Thoracic aorta (tissue), 2 donors: ENCODE results near the gene LSP1. TPM values are rescaled to one million over a fixed set of nuclear protein-coding genes. Genes with fewer than 3 reads are reported as not detected.
"Not testable (repeated sequence)": the region's sequence is repeated elsewhere in the genome, so short reads cannot be mapped to it uniquely, and the experiment has no call there.

Source experiments
- ATAC-seq: fragments of 150-250 bp; one replicate; pipeline ENCODE4 v1.8.0; 2017; ENCODE audit warnings: low read depth; ENCODE audit not compliant: insufficient number of reproducible peaks, low FRiP score
- DNase-seq: peaks from one replicate; pipeline ENCODE4 v3.0.0-alpha.2; 2020; ENCODE audit warnings: low spot score
- H3K27ac ChIP-seq, 2 donors: fragments of 200-600 bp; sonication (generic); 1 replicate in 1 of 2; 2 replicates in 1 of 2; pipeline ENCODE4 v1.5.1; 2016; ENCODE audit warnings: mild to moderate bottlenecking in 2 of 2, moderate library complexity in 2 of 2
- H3K27me3 ChIP-seq: fragments of 200-600 bp; sonication (generic); replicated peaks from 2 replicates; pipeline ENCODE4 v1.6.0; 2016; ENCODE audit warnings: mild to moderate bottlenecking; ENCODE audit not compliant: insufficient read depth
- H3K36me3 ChIP-seq: fragments of 200-600 bp; sonication (generic); one replicate; pipeline ENCODE4 v1.5.1; 2016
- H3K4me1 ChIP-seq, 2 donors: fragments of 200-600 bp; sonication (generic); 1 replicate in 1 of 2; 2 replicates in 1 of 2; pipeline versions ENCODE4 v1.5.1 to v1.6.0; 2016; ENCODE audit warnings: low read depth in 2 of 2, mild to moderate bottlenecking in 1 of 2; ENCODE audit not compliant: control insufficient read depth in 1 of 2
- H3K4me3 ChIP-seq: fragments of 200-600 bp; sonication (generic); 2 replicates; pipeline ENCODE4 v1.5.1; 2016; ENCODE audit warnings: mild to moderate bottlenecking
- H3K9me3 ChIP-seq: fragments of 200-600 bp; sonication (generic); 2 replicates; pipeline ENCODE4 v1.5.1; 2016
- total RNA-seq, 2 donors: library from RNA; depleted of rRNA; stranded (reverse); fragments of >200 nt; gene quantifications; one replicate each; pipeline versions ENCODE4 v1.1.0 to v1.2.3, GENCODE V29; 2016
- TF ChIP-seq, protein P1 (sequence below): fragments of 200-600 bp; sonication (generic); IDR thresholded peaks from one replicate; pipeline ENCODE4 v1.5.1; 2019; ENCODE audit warnings: antibody characterized with exemption

Gene LSP1
- total RNA-seq, 2 donors from 2014 or later: 23.6 to 40.5 TPM

DNA sequence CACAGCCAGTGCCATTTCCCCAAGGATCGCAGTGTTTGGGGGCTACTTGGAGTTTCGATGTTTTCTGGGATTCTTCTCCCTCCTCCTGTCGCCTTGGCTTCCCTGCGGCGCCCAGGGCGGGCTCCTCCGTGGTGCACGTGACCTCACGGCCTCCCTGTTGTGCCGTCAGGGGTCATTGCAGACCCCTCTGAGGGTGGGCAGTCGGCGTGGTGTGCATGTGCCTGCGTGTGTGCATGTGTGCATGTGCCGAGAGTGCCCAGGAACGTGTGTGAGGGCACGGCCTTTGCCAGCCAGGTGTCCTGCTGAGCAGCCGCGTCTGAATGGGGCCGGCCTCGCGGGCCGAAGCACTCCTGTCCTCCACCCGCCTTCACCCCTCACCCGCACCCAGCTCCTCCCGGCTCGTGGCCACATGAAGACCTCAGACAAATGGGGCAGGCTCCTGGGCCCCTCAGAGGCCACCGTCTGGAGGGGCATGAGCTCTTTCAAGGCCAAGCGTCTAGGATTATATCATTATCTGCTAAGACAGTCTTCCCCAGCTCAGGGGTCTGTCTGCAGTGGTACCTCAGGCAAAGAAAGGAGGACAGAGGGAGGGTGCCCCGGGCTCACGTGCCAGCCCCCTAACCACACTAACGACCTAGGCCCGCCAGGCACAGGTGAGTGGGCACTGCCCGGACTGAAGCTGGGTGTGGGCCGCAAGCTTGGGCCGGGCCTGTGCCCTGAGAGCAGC is 84.9 kb downstream of the LSP1 start:
- Histone ChIP-seq H3K9me3 (no peaks in the 10 kb centered on the region), H3K36me3 (no peaks in the 10 kb centered on the region), H3K4me1 (peaks cover 0 to 5% of the 10 kb centered on the region in 2 donors), H3K4me3 (no peak overlapping the region), H3K27me3 (no peaks in the 10 kb centered on the region), H3K27ac (no peak overlapping the region)
- DNase-seq: no peak
- ATAC-seq: no peak
- TF ChIP-seq, protein P1, sequence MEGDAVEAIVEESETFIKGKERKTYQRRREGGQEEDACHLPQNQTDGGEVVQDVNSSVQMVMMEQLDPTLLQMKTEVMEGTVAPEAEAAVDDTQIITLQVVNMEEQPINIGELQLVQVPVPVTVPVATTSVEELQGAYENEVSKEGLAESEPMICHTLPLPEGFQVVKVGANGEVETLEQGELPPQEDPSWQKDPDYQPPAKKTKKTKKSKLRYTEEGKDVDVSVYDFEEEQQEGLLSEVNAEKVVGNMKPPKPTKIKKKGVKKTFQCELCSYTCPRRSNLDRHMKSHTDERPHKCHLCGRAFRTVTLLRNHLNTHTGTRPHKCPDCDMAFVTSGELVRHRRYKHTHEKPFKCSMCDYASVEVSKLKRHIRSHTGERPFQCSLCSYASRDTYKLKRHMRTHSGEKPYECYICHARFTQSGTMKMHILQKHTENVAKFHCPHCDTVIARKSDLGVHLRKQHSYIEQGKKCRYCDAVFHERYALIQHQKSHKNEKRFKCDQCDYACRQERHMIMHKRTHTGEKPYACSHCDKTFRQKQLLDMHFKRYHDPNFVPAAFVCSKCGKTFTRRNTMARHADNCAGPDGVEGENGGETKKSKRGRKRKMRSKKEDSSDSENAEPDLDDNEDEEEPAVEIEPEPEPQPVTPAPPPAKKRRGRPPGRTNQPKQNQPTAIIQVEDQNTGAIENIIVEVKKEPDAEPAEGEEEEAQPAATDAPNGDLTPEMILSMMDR: no peak

DNA sequence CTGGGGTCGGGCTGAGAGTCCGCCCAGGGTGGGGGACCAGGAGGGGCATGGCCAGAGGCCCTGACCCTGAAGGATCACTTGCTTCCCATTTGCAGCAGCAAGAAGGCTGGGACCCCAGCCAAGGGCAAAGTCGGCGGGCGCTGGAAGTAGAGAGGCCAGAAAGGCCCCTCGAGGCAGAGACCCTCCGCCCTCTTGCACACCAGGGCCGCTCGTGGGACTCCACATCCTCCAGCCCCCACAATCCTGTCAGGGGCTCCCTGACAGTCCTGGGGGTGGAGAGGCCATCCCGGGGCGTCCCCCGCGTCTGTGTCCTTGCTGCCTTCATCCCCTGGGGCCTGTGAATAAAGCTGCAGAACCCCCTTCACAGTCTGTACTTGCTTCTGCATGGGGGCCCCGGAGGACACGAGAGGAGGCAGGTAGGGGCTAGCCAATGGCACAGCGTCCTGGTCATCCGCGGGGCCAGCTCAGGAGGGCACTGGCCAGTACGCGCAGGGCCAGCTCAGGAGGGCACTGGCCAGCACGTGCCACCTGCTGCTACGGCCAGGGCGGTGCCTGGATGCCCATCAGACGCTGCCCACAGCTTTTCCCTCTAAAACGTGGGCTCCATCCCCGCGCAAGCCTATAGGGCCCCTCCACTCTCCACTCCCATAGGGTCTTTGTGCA is 85.6 kb downstream of the LSP1 start:
- Histone ChIP-seq H3K9me3 (no peaks in the 10 kb centered on the region), H3K27ac (no peak overlapping the region), H3K36me3 (no peaks in the 10 kb centered on the region), H3K4me1 (peaks cover 0 to 5% of the 10 kb centered on the region in 2 donors), H3K27me3 (no peaks in the 10 kb centered on the region), H3K4me3 (no peak overlapping the region)
- no peak for DNase-seq
- TF ChIP-seq, protein P1: no peak
- no peak for ATAC-seq

DNA sequence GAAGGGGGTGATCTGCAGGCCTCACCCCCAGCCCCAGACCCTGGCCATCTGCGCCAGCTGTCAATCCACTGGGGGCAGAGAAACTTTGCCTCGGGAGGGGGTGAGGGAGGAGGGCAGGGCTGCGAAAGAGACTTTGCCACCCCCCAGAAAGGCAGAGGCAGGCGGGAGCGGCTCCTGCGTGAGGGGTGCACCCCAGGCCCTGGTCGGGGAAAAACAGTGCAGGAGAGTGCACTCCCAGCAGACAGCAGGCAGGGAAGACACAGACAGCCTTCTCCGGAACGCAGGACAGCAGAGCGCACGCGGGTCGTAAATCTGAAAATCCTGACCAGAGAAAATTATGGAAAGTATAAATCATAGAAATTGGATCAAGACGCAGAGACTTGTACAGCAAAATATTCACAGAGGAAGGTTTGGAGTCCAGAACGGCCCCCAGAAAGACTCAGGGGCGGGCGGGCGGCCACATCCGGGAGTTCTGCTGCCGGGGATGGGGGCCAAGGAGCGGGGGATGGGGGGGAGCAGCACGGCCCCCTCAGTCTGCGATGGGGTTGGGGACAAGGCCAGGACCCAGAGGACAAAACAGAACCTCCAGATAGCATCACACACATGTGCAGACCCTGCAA is 86.2 kb downstream of the LSP1 start:
- H3K9me3 ChIP-seq: no peaks in the 10 kb centered on the region
- H3K27ac ChIP-seq: no peak overlapping the region
- H3K27me3 ChIP-seq: no peaks in the 10 kb centered on the region
- no peaks in the 10 kb centered on the region for H3K36me3 ChIP-seq
- H3K4me1 ChIP-seq: peaks cover 0 to 5% of the 10 kb centered on the region in 2 donors
- ATAC-seq: no peak
- H3K4me3 ChIP-seq: no peak overlapping the region
- TF ChIP-seq, protein P1: no peak
- no peak for DNase-seq

DNA sequence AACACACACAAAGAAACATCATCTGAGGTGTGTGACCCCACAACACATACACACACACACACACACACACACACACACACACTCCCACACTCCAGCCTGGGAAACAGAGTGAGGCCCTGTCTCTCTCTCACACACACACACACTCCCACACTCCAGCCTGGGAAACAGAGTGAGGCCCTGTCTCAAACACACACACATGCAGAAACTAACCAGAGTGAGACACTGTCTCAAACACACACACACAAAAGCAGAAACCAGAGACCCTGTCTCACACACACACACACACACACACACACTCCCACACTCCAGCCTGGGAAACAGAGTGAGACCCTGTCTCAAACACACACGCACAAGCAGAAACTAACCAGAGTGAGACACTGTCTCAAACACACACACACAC is 86.9 kb downstream of the LSP1 start:
- H3K27ac ChIP-seq, H3K4me3 ChIP-seq, H3K36me3 ChIP-seq, ATAC-seq, DNase-seq, H3K27me3 ChIP-seq, H3K9me3 ChIP-seq, H3K4me1 ChIP-seq: not testable (repeated sequence)

Other genes with a start within 250 kb of the LSP1 start
- not detected for gene KRTAP5-3, start 244.6 kb upstream of the LSP1 start, total RNA-seq
- gene KRTAP5-4, start 230.9 kb upstream of the LSP1 start, total RNA-seq: not detected
- not detected for gene KRTAP5-5, start 223.3 kb upstream of the LSP1 start, total RNA-seq
- not detected for gene KRTAP5-6, start 155.9 kb upstream of the LSP1 start, total RNA-seq
- 10 to 100 TPM; 27.2 to 28.6 TPM for gene IFITM10, start 102.5 kb upstream of the LSP1 start, total RNA-seq
- 1,000 to 10,000 TPM in 1 of 2 donors, 100 to 1,000 TPM in 1; 427 to 1,049 TPM for gene CTSD, start 89.2 kb upstream of the LSP1 start, total RNA-seq
- gene SYT8, start 18.1 kb upstream of the LSP1 start, total RNA-seq: 1 to 10 TPM; 3.4 to 3.6 TPM
- not detected for gene TNNI2, start 14.1 kb upstream of the LSP1 start, total RNA-seq
- gene PRR33, start 38.8 kb downstream of the LSP1 start, total RNA-seq: under 1 TPM in 1 of 2 donors, not detected in 1; 0.41 TPM
- gene TNNT3, start 66.6 kb downstream of the LSP1 start, total RNA-seq: 1 to 10 TPM; 8.3 to 9.7 TPM
- gene MRPL23, start 94.2 kb downstream of the LSP1 start, total RNA-seq: 100 to 1,000 TPM in 1 of 2 donors, 10 to 100 TPM in 1; 59.8 to 136 TPM
- 10 to 100 TPM; 85.4 to 85.8 TPM for gene H19, start 144.8 kb downstream of the LSP1 start, total RNA-seq